Non-pigmented ciliary epithelial cell (primary cell): ENCODE measurements around the gene SAYSD1.

ENCODE experiments used
- DNase-seq: peaks from one replicate; pipeline ENCODE4 v3.0.0-alpha.2; 2010; ENCODE audit warnings: low read depth

SAYSD1 gene

GRCh38 chr6:39108041-39108839 is 6.7 kb downstream of the SAYSD1 start:
- DNase-seq: no peak

GRCh38 chr6:39107641-39108040 is 7.3 kb downstream of the SAYSD1 start:
- DNase-seq: no peak

GRCh38 chr6:39107034-39107433 is 8.0 kb downstream of the SAYSD1 start:
- DNase-seq: no peak

GRCh38 chr6:39104528-39104927 is 10.5 kb downstream of the SAYSD1 start:
- DNase-seq: no peak

- no peak for DNase-seq
Observed at GRCh38 chr6:39102821-39103136, 12.2 kb downstream of the SAYSD1 start.

- DNase-seq: no peak
Observed at GRCh38 chr6:39102071-39102820, 12.7 kb downstream of the SAYSD1 start.

- DNase-seq: no peak
Observed at GRCh38 chr6:39100358-39100757, 14.6 kb downstream of the SAYSD1 start.

- no peak for DNase-seq
Observed at GRCh38 chr6:39095578-39095977, 19.4 kb downstream of the SAYSD1 start.

- no peak for DNase-seq
Observed at GRCh38 chr6:39093149-39093708, 21.8 kb downstream of the SAYSD1 start.

GRCh38 chr6:39092124-39092523 is 22.9 kb downstream of the SAYSD1 start:
- no peak for DNase-seq

GRCh38 chr6:39091220-39091619 is 23.8 kb downstream of the SAYSD1 start:
- no peak for DNase-seq

GRCh38 chr6:39090036-39090435 is 24.9 kb downstream of the SAYSD1 start:
- no peak for DNase-seq

- peak; percentile 17 for DNase-seq
Observed at GRCh38 chr6:39088331-39088730, 26.7 kb downstream of the SAYSD1 start.

GRCh38 chr6:39087197-39087596 is 27.8 kb downstream of the SAYSD1 start:
- no peak for DNase-seq

- DNase-seq: no peak
Observed at GRCh38 chr6:39086711-39087110, 28.3 kb downstream of the SAYSD1 start.

GRCh38 chr6:39086294-39086693 is 28.7 kb downstream of the SAYSD1 start:
- DNase-seq: no peak

- no peak for DNase-seq
Observed at GRCh38 chr6:39085129-39085797, 29.7 kb downstream of the SAYSD1 start.

- DNase-seq: no peak
Observed at GRCh38 chr6:39084506-39084905, 30.5 kb downstream of the SAYSD1 start.

- no peak for DNase-seq
Observed at GRCh38 chr6:39083231-39083634, 31.8 kb downstream of the SAYSD1 start.

GRCh38 chr6:39082310-39082709 is 32.7 kb downstream of the SAYSD1 start:
- DNase-seq: no peak

- no peak for DNase-seq
Observed at GRCh38 chr6:39080246-39080875, 34.6 kb downstream of the SAYSD1 start.
